Germinal center (tissue), 1 donor: ENCODE data around the gene ANO8.
"Not testable (repeated sequence)": the region's sequence is repeated elsewhere in the genome, so short reads cannot be mapped to it uniquely, and the experiment has no call there.

Experiments
- DNase-seq: peaks from one replicate; pipeline ENCODE4 v3.0.0; 2012; ENCODE audit warnings: mixed read lengths, low spot score

Gene ANO8

DNA sequence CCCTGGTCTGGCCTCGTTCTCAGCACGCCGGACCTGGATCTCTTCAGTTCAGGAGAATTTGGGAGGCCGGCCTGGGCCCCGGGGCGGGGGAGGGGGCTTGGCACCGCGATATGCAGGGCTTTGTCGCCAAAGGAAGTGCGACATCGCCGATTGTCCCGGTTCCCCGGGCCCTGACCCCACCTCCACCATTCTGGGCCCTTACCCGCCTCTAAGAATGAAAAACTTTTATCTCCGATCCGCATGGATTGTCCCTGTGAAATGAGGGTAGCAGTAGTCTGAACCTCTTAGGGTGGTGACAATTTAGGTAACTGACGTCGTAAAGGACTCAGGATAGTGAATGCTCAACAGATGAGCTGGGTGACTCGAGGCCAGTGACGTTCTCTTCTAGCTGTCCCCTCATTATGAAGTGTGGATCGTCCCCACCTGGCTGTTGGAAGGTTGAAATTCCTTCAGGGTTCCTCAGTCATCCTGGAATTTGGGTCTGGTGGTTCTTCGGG lies 24.6 kb downstream of the ANO8 start:
- no peak for DNase-seq

- DNase-seq, result peak; percentile 99
Measured at GRCh38 chr19:17309198-17309964, 25.3 kb downstream of the ANO8 start, which contains the start of gene DDA1. Gene DDA1, plus strand, starts transcription at chr19:17309563. Its CDS starts 92 bp downstream, at chr19:17309655.

- no peak for DNase-seq
Measured at GRCh38 chr19:17307876-17308377, 26.7 kb downstream of the ANO8 start.

DNA sequence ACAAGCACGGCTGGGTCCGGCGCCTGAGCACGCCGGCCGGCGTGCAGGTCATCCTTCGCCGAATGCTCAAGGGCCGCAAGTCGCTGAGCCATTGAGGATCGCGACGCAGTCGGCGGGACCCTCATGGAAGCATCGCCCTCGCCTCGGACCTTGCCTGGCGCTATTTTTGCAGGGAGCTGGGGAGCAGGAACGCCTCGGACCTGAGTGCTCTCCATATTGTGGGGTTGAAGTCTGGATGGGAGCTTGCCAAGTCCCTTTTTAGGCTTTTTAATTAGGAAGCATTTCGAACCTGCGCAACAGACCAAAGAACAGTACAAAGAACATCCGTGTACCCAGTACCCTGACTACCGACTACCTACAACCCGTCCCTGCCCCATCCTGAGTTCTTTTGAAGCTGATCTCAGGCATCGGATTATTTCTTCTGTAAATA lies 28.4 kb downstream of the ANO8 start:
- DNase-seq, result no peak

- DNase-seq, result peak; percentile 91
Measured at GRCh38 chr19:17305517-17306284, 29.0 kb downstream of the ANO8 start, which contains the start of gene MRPL34. Gene MRPL34, plus strand, starts transcription at chr19:17305872. Its CDS starts 21 bp downstream, at chr19:17305893.

DNA sequence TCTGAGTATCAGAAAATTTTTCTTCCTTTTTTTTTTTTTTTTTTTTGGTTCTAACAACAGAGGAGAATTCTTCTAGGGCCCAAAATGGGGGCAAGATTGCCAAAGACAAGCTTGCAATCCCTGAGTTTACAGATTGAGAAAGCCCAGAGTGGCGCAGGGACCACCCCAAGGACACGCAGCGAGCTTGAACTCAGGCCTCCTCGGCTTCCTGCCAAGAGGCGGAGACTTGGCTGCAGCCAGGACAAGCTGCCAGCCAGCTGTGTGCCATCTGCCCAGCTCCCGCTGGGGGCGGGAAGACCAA lies 29.5 kb downstream of the ANO8 start:
- DNase-seq, result no peak

GRCh38 chr19:17304386-17305215 lies 30.1 kb downstream of the ANO8 start:
- no peak for DNase-seq

- DNase-seq, result no peak
Measured at GRCh38 chr19:17303940-17304267, 30.8 kb downstream of the ANO8 start.

GRCh38 chr19:17303167-17303939 lies 31.3 kb downstream of the ANO8 start, which contains the start of gene ABHD8:
Gene ABHD8, minus strand, starts transcription at chr19:17303425. Its CDS starts 1,809 bp downstream, at chr19:17301616.
- peak; percentile 94 for DNase-seq

GRCh38 chr19:17302391-17303166 lies 32.1 kb downstream of the ANO8 start:
- DNase-seq, result no peak

DNA sequence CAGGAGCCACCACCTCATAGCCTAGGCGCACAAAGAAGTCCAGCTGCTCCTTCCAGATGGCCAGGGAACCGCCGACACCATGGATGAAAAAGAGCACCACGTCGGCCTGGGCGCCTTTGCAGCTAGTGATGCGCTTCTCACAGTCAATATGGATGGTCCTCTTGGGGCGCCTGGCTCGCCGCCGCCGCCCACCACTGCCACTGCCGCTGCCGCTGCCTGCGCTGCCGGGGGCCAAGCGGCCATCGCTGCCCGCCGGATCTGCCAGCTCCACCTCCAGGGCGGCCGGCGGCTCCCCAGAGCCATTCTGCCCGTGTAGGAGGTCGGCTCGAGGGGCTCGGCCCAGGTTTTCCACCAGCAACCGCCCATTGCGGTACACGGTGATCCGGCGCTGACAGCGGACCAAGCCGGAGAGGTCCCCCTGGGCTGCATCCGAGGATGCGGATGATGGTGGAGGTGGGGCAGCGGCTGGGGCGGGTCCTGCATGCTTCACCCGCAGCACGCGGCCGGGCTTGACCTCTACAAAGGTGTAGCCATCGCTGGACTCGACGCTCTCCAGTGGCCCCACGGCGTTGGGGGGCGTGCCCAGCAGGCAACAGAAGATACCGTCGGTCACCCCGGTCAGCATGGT lies 33.5 kb downstream of the ANO8 start:
- DNase-seq, result no peak

DNA sequence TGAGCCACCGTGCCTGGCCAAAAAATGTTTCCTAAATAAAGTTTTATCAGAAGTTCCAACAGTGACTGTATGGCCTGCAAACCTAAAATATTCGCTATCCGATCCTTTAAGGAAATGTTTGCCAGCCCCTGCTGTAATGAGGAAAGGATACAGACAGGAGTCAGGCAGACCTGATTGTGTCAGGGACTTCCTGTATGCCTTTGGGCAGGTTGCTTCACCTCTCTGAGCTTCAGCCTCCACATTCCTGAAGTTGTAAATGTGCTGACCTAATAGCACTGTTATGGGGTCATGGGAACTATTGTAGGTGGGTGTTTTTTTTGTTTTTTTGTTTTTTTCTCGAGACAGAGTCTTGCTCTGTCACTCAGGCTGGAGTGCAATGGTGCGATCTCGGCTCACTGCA lies 37.7 kb downstream of the ANO8 start:
- no peak for DNase-seq

DNA sequence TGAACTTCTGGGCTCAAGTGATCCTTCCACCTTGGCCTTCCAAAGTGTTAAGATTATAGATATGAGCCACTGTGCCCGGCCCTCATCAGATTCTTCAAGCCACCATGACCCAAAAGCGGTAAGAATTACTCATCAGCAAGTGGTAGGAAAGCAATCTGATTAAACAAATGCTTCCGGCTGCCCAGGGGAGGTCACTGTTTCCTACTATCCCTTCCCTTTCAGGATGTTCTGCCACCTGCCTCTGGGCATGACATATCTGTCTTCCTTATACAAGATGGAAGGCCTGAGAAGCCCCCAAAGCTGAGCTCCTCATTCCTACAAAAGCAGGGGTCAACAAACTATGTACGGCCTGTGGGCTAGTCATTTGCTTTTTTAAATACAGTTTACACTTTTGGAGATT lies 38.4 kb downstream of the ANO8 start:
- DNase-seq, result no peak

DNA sequence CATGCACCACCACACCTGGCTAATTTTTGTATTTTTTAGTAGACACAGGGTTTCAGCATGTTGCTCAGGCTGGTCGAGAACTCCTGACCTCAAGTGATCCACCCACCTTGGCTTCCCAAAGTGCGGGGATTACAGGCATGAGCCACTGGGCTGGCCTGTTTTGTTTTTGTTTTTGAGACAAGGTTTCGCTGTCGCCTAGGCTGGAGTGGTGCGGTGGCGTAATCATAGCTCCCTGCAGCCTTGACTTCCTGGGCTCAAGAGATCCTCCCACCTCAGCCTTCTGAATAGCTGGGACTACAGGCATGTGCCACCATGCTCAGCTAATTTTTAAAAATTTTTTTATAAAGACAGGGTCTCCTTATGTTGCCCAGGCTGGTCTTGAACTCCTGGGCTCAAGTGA lies 39.1 kb downstream of the ANO8 start:
- not testable (repeated sequence) for DNase-seq

- DNase-seq, result peak; percentile 73
Measured at GRCh38 chr19:17294051-17294891, 40.4 kb downstream of the ANO8 start.

GRCh38 chr19:17293605-17294004 lies 41.0 kb downstream of the ANO8 start:
- no peak for DNase-seq

DNA sequence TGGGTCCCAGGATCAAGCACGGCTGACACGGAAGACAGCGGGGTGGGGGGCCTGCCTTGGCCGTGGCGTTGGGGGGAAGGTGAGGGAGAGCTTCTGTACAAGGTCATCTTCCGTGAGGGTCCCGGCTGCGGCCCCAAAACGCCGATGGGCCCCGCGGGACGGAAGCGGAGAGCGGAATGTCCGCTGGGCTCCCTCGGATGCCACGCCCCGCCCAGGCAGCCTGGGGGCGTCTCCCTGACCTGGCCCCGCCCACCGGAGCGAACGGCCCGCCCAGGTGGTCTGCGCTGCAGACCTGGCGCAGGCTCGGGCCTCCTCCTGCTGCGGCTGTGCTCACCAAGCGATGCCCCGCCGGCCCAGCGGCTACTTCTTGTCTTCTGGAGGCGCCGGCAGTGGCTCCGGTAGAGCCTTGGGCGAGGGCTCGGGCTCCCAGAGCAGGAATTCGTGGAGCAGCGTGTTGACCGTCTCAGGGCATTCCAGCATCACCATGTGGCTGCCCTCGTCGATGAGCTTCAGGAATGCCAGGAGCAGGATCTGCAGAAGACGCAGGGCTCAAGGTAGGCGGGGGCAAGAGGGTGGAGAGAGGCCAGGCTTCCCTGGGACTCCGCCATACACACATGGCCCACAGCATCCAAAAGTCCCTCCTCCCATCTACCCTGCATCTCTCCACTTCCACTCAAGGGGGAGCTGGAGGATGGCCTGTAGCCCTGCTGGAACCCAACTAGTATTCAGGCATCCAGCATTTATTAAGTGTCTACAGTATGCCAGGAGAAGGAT lies 42.2 kb downstream of the ANO8 start:
- peak; percentile 96 for DNase-seq

- DNase-seq, result peak; percentile 91
Measured at GRCh38 chr19:17289489-17289888, 45.2 kb downstream of the ANO8 start.
